ENCODE data around the gene SERPINB6.
"Not testable (repeated sequence)": the region's sequence is repeated elsewhere in the genome, so short reads cannot be mapped to it uniquely, and the experiment has no call there.

The SERPINB6 gene

GRCh38 chr6:2903411-2904185 is 67.8 kb downstream of the SERPINB6 start:
- not testable (repeated sequence) for DNase-seq

DNA sequence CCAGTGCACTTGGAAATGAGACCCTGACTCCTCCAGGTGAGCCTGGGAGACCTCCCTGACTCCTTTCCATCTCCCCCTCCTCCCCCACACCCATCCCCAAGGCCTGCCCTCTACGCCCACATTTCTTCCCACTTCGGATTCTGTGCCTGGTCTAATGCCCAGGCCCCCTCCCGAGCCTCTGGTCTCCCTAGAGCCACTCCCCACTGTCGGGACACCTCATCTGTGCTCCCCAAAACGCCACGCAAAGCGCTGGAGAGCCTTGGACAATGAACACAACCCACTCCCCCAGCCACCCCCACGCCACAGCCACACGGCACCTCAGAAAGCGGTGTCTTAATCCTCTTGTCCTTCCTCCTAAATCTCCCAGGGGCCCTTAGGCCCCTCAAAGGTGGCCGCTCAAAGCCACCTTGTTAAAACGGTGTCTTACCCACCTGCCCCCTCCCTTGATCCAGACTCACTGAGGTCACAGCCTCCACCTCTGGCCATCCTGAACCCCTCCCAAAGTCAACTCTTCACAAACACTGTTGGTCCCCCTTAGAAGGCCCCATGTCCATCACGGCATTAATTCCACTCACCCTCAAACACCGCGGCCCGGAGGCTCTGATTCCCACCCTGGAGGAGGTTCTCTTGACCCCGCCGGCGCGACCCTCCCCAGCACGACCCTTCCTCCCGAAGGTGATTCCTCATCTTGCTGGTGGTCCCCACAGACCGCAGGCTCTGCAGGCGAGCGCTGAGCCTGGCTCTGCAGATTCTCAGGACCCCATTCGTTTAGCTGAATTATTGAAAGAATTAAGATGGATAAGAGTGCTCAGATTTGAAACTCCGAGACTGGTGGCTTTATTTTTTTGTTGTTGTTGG is 69.5 kb downstream of the SERPINB6 start:
- DNase-seq, result not testable (repeated sequence)

GRCh38 chr6:2900821-2901644 is 70.3 kb downstream of the SERPINB6 start:
- DNase-seq, result no peak

GRCh38 chr6:2900221-2900807 is 71.1 kb downstream of the SERPINB6 start:
- no peak for DNase-seq

DNA sequence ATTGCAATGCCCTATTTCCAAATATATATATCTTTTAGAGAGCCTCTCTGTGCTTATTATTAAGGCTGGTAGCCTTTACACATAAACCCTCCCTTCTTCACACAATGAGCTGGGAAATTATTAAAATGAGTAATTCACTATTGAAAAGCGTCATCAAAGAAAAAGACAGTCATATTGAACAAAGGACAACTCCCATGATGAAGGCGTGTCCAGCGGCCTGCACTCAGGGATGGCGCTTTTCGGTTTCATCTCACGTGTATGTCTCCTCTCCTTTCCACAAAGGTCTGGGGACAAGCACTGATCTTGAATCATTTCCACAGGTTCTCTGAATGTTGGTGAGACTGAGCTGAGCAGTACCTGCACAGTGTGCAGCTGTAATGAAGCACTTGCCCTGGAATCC is 71.8 kb downstream of the SERPINB6 start:
- no peak for DNase-seq

Measured in NCI-H226 (cell line).